HepG2 (cell line): ENCODE data around the gene GGA1. TPM values are rescaled to one million over a fixed set of nuclear protein-coding genes. Genes with fewer than 3 reads are reported as not detected.

Experiments used
- ISX ChIP-seq: sonication (generic); formaldehyde crosslinking; conservative IDR thresholded peaks from 2 replicates; pipeline ENCODE4 v1.5.0; 2020; ENCODE audit warnings: missing genetic modification reagents
- MTA1 ChIP-seq: sonication (generic); formaldehyde crosslinking; IDR thresholded peaks from 2 replicates; pipeline ENCODE4 v1.4.0; 2020; ENCODE audit warnings: missing genetic modification reagents, mild to moderate bottlenecking, borderline replicate concordance
- NCOA1 ChIP-seq: sonication (generic); formaldehyde crosslinking; IDR thresholded peaks from 2 replicates; pipeline ENCODE4 v1.9.0; 2021; ENCODE audit warnings: missing genetic modification reagents
- RFXANK ChIP-seq: IDR thresholded peaks from 2 replicates; pipeline ENCODE4 v1.6.1; 2016
- SMAD1 ChIP-seq: sonication (generic); formaldehyde crosslinking; IDR thresholded peaks from 2 replicates; pipeline ENCODE4 v1.4.0; 2020; ENCODE audit warnings: missing genetic modification reagents, low read depth, mild to moderate bottlenecking, borderline replicate concordance
- TCF7 ChIP-seq: sonication (generic); IDR thresholded peaks from 2 replicates; pipeline ENCODE4 v1.6.1; 2016; ENCODE audit warnings: antibody characterized with exemption, low read depth
- ZMYM4 ChIP-seq: sonication (generic); formaldehyde crosslinking; IDR thresholded peaks from 2 replicates; pipeline ENCODE4 v1.8.1; 2023; ENCODE audit warnings: mild to moderate bottlenecking, missing genetic modification reagents
- ZNF430 ChIP-seq: sonication (generic); formaldehyde crosslinking; IDR thresholded peaks from 2 replicates; pipeline ENCODE4 v1.9.0; 2021; ENCODE audit warnings: mild to moderate bottlenecking, missing genetic modification reagents
- polyA plus RNA-seq, 8 experiments: library from polyadenylated mRNA; depleted of rRNA in 3 of 8; stranded (reverse) in 7 of 8; unstranded in 1 of 8; fragments of >200 nt; fragmentation: Illumina TruSeq in 4 of 8; extraction: Trizol in 4 of 8; gene quantifications; 2 replicates each; pipeline versions ENCODE4 v1.2.1 to v1.2.3, GENCODE V29; 2011 to 2016; ENCODE audit warnings: low read depth in 4 of 8, missing spikeins in 1 of 8, mixed read lengths in 1 of 8; ENCODE audit not compliant: insufficient read depth in 1 of 8
- total RNA-seq, 5 experiments: library from RNA; depleted of rRNA; stranded (reverse); fragments of >200 nt; fragmentation: Illumina TruSeq; extraction: Trizol; gene quantifications; 2 replicates each; pipeline ENCODE4 v1.2.3, GENCODE V29; 2016; ENCODE audit warnings: low read depth in 1 of 5
- TF ChIP-seq, protein P1 (sequence below): sonication (generic); formaldehyde crosslinking; IDR thresholded peaks from 2 replicates; pipeline ENCODE4 v1.8.0; 2022; ENCODE audit warnings: mild to moderate bottlenecking, missing genetic modification reagents, borderline replicate concordance
- TF ChIP-seq, protein P2 (sequence below): sonication (generic); formaldehyde crosslinking; conservative IDR thresholded peaks from 2 replicates; pipeline ENCODE4 v1.4.0; 2020; ENCODE audit warnings: mild to moderate bottlenecking, missing genetic modification reagents, moderate library complexity
- TF ChIP-seq, protein P3 (sequence below): sonication (generic); formaldehyde crosslinking; IDR thresholded peaks from 2 replicates; pipeline ENCODE4 v1.4.0; 2020; ENCODE audit warnings: mild to moderate bottlenecking, missing genetic modification reagents
- TF ChIP-seq, protein P4 (sequence below): sonication (generic); formaldehyde crosslinking; IDR thresholded peaks from 2 replicates; pipeline ENCODE4 v1.5.1; 2020; ENCODE audit warnings: missing genetic modification reagents, mild to moderate bottlenecking, borderline replicate concordance

Gene GGA1
- total and polyA plus RNA-seq, 2 of the 13 experiments (the other 11 are each of a cell fraction or from before 2014, with no cell fraction given) = 29.1 to 87.2 TPM

DNA sequence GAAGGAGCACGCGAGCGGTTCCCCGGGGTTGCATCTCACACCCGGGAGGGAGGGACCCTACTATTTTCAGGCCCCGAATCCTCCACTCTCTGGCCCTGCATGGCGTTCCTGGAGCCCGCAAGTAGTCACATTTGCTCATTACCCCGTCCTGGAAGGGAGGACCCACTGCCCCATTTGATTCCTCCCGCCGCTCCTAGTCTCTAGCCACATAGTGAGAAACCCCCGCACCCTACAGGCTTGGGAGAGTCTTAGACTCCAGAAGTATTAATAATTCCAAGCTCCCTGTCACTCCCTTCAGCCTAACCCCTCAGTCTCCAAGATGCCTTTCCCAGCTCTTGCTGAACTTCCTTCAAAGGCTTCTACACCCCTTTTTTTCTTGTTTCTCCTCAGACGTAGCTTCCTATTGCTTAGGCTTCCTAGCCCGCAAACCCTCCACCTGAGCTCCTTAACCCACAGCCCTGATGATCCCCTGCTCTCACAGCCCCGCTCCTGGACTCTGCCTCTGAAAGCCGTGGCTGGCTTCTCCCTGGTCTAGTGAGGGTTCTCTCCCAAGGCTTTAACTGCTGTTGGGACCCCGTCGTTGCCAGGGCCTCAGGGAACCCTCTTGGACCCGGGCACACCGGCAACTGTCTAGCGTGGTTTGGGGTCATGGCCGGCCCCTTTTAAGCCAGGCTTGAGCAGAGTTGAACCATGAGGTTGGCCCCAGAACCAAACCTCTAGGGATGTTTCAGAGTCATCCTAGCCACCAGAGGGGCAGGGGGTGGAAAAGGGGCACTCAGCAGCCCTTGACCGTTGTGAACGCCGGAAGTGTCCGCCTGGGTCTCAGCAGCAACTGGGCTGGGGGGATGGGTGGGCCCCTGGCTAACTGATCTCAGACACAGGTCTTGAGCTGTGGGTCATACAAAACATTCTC, 862 bp downstream of the GGA1 start (continued):
- TF ChIP-seq, protein P1, sequence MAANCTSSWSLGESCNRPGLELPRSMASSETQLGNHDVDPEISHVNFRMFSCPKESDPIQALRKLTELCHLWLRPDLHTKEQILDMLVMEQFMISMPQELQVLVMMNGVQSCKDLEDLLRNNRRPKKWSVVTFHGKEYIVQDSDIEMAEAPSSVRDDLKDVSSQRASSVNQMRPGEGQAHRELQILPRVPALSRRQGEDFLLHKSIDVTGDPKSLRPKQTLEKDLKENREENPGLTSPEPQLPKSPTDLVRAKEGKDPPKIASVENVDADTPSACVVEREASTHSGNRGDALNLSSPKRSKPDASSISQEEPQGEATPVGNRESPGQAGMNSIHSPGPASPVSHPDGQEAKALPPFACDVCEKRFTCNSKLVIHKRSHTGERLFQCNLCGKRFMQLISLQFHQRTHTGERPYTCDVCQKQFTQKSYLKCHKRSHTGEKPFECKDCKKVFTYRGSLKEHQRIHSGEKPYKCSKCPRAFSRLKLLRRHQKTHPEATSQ = no peak
- TF ChIP-seq NCOA1 (no peak), MTA1 (CRISPR knock-in tag) (no peak), ISX (no peak), ZNF430 (CRISPR knock-in tag) (no peak), TCF7 (no peak), ZMYM4 (no peak), SMAD1 (CRISPR knock-in tag) (no peak), RFXANK (CRISPR knock-in tag) (no peak)
- TF ChIP-seq, protein P2, sequence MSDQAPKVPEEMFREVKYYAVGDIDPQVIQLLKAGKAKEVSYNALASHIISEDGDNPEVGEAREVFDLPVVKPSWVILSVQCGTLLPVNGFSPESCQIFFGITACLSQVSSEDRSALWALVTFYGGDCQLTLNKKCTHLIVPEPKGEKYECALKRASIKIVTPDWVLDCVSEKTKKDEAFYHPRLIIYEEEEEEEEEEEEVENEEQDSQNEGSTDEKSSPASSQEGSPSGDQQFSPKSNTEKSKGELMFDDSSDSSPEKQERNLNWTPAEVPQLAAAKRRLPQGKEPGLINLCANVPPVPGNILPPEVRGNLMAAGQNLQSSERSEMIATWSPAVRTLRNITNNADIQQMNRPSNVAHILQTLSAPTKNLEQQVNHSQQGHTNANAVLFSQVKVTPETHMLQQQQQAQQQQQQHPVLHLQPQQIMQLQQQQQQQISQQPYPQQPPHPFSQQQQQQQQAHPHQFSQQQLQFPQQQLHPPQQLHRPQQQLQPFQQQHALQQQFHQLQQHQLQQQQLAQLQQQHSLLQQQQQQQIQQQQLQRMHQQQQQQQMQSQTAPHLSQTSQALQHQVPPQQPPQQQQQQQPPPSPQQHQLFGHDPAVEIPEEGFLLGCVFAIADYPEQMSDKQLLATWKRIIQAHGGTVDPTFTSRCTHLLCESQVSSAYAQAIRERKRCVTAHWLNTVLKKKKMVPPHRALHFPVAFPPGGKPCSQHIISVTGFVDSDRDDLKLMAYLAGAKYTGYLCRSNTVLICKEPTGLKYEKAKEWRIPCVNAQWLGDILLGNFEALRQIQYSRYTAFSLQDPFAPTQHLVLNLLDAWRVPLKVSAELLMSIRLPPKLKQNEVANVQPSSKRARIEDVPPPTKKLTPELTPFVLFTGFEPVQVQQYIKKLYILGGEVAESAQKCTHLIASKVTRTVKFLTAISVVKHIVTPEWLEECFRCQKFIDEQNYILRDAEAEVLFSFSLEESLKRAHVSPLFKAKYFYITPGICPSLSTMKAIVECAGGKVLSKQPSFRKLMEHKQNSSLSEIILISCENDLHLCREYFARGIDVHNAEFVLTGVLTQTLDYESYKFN (CRISPR knock-in tag) = peak; percentile 61
- TF ChIP-seq, protein P3, sequence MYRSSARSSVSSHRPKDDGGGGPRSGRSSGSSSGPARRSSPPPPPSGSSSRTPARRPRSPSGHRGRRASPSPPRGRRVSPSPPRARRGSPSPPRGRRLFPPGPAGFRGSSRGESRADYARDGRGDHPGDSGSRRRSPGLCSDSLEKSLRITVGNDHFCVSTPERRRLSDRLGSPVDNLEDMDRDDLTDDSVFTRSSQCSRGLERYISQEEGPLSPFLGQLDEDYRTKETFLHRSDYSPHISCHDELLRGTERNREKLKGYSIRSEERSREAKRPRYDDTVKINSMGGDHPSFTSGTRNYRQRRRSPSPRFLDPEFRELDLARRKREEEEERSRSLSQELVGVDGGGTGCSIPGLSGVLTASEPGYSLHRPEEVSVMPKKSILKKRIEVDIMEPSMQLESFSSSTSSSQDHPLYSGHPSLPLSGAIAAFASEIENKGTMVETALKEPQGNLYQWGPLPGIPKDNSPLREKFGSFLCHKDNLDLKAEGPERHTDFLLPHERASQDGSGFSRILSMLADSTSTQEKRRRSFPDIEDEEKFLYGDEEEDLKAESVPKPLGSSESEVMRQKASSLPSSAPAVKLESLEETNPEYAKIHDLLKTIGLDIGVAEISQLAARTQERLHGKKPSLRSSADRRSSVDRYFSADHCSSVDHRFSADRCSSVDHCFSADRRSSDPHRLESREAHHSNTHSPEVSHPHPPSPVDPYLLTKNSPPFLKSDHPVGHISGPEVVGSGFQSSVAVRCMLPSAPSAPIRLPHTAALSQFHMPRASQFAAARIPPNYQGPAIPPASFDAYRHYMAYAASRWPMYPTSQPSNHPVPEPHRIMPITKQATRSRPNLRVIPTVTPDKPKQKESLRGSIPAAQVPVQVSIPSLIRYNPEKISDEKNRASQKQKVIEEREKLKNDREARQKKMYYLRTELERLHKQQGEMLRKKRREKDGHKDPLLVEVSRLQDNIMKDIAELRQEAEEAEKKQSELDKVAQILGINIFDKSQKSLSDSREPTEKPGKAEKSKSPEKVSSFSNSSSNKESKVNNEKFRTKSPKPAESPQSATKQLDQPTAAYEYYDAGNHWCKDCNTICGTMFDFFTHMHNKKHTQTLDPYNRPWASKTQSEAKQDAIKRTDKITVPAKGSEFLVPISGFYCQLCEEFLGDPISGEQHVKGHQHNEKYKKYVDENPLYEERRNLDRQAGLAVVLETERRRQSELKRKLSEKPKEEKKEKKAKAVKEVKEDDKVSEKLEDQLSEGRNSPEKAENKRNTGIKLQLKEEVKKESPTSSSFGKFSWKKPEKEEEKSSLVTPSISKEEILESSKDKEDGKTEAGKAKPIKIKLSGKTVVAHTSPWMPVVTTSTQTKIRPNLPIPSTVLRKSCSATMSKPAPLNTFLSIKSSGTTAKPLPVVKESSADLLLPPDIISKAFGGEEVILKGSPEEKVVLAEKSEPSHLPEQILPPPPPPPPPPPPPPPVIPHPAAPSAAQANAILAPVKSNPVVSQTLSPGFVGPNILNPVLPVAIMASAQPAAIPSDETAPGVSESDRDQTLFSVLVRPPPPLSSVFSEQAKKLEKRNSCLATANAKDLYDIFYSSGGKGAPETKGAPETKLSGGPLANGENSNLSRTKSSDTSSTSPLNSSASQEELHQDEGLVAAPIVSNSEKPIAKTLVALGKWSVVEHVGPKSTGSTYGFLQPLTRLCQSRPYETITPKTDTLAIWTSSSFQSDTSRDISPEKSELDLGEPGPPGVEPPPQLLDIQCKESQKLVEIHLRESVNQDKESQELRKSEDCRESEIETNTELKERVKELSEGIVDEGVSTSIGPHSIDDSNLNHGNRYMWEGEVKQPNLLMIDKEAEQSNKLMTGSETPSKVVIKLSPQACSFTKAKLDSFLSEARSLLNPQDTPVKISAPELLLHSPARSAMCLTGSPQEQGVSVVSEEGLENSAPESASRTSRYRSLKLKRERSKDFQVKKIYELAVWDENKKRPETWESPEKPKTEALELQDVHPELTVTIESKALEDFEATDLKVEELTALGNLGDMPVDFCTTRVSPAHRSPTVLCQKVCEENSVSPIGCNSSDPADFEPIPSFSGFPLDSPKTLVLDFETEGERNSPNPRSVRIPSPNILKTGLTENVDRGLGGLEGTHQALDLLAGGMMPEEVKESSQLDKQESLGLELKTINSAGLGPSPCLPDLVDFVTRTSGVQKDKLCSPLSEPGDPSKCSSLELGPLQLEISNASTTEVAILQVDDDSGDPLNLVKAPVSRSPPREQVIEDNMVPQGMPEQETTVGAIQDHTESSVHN = peak; percentile 38; the same call in 1 of the 2 replicates
- TF ChIP-seq, protein P4, sequence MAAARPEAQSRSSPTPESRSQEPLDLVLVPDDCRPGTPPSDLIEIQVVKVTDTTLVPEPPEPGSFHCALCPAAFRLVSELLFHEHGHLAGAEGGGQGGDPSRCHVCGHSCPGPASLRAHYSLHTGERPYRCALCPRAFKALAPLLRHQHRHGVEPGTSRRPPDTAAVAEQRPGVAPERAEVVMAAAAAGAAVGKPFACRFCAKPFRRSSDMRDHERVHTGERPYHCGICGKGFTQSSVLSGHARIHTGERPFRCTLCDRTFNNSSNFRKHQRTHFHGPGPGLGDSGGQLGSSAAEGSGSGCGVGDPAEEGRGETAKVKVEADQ = no peak
